ENCODE results near the gene GK.
"Not testable (repeated sequence)": the region's sequence is repeated elsewhere in the genome, so short reads cannot be mapped to it uniquely, and the experiment has no call there.

The GK gene

DNA sequence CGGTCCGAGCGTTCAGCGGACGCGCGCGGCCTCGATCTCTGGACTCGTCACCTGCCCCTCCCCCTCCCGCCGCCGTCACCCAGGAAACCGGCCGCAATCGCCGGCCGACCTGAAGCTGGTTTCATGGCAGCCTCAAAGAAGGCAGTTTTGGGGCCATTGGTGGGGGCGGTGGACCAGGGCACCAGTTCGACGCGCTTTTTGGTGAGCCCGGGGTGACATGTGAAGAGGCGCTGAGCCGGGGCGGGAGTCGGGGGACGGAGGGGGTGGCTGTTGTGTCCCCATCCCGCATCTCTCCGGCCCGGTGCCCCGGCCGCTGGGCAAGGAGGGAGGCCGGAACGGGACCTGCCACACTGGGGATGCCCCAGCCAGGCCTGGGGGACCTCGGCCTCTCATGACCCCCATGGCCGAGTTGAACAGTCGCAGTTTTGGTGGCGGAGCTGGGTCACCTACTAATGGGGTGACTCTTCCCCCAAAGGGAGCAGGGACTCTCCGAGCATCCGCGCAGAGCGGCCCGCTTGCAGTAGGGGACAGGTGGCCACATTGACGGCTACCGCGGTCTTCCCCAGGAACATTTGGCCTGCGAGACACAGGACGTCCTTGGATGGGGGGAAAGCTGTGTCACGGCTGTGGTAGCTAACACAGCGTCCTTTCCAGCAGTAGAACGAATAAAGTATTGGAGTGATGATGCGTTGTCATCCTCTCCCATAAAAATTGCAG lies at the start of gene GK:
Gene GK, plus strand, starts transcription at position 9 of the 717 bp plus-strand sequence. Its CDS starts 115 bp downstream, at position 124.
- DNase-seq = no peak

DNA sequence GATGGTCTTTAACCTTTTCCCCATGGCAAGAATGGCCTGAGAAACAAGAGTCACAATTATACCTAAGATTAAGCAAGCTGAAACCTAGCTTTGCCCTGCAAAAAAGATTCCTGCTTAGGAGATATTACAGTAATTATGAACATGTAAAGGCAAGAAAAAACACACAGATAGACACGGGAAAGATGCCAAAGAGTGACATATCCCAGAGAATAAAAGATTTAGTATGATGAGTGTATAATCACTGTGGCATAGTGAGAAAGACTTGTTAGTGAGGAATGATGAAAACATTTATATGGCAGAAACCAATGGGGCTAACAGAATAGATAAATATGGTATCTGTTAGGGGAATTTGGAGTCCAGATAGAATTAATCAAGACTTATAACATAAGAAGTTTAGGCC lies 46.1 kb upstream of the GK start:
- no peak for DNase-seq

DNA sequence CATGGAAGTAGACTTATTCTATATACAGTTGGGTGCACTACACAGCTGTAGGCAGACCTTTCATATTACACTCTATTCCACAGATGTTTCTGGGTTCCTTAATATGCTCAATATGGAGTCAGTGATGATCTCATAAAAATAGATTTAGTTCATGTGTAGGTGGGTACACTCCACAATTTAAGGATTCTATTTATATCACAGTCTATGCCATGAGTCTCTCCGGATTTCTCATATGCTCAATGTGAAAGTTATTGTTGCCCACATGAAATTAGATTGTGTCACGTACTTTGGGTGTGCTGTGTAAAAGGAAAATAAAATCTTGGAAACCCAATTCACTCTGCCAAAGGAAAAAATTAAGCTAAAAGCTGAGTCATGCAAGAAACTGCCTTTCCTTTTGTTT lies 43.2 kb upstream of the GK start:
- no peak for DNase-seq

DNA sequence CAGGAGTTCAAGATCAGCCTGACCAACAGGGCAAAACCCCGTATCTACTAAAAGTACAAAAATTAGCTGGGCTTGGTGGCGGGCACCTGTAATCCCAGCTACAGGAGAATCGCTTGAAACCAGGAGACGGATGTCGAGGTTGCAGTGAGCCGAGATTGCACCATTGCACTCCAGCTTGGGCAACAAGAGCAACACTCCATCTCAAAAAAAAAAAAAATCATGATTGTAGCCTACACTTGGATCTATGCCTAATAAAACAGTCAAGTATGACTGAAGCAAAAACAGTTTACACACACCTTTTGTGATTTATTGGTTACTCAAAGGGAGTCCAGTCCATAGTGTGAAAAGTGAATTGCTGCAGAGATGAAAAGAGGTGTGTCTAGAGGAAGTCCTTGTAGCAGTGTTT lies 41.0 kb upstream of the GK start:
- peak; percentile 46 for DNase-seq

DNA sequence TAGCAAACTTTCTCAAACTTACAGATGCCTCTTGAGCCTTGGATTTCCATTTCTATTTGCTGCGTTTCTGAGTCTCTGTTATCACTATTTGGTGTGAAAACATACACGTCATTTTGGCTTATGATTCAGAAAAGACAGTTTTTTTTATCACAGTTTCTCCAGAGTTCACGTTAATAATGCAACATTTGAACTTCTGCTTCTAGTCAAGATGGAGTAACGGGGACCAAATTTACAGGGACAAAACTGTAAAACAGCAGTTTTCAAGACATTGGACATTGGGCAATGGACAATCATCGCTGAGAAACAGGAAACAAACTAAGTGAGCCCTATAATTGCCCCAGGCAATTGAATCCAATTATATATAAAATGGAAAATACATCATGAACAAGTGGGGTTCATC lies 39.5 kb upstream of the GK start:
- DNase-seq = no peak

DNA sequence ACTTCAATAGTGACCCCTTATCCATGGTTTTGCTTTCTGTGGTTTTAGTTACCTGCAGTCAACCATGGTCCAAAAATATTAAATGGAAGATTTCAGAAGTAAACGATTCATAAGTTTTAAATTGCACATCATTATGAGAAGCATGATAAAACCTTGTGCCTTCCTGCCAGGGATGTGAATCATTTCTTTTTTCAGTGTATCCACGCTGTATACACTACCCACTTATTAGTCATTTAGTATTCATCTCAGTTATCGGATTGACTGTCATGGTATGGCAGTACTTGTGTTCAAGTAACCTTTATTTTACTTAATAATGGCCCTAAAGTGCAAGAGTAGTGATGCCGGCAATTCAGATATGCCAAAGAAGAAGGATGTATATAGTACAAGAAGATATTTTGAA lies 38.0 kb upstream of the GK start:
- no peak for DNase-seq

DNA sequence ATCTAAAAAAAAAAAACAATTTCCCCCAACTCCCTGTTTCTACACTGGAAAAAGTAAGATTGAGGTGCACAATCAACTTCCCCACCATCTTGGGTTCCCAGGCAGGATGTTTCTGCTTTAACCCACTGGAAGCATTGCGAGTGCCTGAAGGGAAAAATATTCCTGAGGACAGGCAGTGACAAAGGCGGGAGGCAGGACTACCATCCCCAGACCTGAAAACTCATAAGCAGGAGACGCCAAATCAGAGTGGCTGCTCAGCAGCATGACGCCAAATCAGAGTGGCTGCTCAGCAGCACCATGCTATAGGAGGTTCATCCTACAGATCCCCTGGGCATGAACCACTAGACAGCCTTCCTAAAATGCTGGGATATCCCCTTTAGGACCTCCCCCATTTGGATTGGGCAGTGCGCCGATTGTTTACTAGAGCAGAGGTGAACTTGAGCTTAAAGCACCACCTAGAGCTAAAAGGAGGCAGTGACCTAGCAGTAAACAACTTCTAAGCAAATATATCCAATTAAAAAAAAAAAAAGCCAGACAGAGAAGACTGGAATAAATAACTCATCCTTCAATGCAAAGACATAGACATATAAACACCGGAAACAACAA lies 35.0 kb upstream of the GK start:
- no peak for DNase-seq

DNA sequence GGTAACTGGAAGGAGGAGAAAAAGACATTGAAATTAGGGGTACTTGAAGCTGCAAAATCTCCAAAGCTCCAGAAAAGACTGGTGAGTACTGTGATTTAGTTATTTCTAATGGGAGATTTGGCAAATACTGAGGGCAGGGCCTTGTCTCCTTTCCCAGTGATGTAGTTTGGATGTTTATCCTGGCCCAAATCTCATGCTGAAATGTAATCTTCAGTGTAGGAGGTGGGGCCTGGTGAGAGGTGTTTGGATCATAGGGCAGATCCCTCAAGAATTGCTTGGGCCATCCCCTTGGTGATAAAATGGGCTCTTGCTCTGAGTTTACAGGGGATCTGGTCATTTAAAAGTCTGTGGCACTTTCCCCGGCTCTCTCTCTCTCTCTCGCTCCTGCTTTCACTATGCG lies 33.1 kb upstream of the GK start:
- no peak for DNase-seq

DNA sequence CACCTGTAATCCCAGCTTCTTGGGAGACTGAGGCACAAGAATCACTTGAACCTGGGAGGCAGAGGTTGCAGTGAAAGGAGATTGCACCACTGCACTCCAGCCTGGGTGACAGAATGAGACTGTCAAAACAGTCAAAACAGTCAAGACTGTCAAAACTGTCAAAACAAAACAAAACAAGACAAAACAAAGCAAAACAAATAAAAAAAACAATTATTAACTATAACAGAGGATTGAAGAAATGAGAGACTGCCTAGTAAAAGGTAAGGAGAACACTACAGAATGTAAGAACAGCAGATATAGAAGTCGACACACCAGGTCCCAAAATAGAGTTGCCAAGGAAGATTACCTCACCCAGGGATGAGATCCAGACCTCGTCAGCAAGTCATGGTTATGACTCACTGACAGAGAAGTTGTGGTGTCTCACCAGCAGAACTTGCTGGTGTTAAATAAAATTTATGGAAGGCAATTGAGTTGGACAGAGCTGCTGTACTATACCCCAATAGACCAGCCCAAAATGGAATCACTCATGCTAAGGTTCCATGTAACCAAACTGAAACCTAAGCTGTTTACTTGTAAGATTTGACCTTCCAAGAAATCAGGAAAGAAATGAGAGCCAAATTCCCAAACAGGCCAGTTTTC lies 32.1 kb upstream of the GK start:
- DNase-seq = no peak

DNA sequence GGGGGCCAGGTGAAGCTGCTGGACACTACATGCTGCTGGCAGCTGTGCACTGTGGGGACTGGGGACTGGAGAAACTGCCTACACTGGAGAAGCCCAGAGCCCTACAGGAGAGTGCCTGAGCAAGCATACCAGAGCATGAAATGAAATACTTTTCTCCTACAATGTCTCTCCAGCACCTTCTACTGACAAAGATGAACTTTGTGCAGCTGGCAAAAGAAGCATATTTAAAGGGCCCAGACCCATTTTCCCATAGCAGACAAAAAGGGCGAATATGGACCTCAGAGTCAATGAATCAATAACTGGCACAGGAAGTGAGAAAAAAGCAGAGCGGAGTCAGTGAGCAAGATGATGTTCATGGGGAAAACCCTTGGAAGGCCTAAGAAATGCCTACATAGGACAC lies 30.9 kb upstream of the GK start:
- DNase-seq = no peak

DNA sequence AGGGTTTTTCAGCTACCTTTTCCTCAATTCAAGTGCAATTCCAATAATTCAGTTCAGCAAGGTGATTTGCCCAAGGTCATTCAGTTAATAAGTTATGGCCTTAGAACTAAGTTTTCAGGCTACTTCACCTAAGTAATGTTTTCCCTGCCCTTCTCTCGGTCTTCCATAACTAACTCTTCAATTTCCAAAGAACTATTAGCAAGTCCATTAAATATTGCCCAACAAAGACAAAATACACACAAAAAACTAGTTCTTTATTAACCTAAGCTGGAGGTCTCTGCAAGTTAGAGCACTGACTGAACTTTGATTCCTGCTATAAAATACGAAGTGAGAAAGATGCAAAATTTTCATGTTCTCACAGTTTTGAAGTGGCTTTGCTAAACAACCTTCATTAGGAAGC lies 26.8 kb upstream of the GK start:
- DNase-seq = no peak

DNA sequence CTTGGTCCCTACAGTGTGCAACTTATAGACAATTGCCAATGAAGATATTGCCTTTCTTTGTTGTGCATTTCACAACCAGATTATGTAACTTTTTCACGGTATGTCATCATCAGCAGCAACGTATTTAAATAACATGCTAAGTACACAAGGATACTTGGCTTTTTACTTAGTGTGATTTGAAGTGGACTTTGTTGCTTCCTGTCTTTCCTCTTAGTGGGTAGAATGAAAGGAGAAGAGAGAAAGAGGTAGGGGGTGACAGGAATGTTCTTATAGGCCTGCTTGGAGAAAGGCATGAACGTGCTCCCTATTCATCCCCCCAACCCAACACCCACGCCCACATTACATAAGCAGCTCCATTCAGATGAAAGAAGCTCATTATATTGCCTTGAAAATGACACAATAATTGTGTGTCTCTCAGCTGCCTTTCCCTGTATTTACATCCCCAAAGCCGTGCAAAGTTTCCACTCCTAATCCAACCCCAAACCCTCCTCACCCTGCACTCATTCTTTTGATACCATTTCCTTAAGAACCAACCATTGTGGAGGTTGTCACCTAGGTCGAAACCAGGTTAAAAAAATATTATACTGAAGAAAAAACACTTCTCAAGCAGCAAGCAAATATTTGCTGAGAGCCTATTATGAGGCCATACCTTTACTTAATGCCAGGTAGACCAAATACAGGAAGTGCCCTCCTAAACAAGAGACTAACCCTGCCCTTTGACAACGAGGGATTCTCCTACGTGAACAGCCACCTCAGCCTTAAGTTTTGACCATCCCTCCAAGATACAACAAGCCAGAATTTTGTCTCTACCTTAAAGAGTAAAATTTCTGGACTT lies 25.2 kb upstream of the GK start:
- DNase-seq = no peak

DNA sequence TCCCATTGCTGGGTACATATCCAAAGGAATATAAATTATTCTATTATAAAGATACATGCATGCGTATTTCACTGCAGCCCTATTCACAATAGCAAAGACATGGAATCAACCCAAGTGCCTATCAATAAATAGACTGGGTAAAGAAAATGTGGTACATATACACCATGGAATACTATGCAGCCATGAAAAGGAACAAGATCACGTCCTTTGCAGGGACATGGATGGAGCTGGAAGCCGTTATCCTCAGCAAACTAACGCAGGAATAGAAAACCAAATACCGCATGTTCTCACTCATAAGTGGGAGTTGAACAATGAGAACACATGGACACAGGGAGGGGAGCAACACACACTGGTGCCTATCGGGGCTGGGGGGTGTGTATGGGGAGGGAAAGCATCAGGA lies 19.2 kb upstream of the GK start:
- not testable (repeated sequence) for DNase-seq

DNA sequence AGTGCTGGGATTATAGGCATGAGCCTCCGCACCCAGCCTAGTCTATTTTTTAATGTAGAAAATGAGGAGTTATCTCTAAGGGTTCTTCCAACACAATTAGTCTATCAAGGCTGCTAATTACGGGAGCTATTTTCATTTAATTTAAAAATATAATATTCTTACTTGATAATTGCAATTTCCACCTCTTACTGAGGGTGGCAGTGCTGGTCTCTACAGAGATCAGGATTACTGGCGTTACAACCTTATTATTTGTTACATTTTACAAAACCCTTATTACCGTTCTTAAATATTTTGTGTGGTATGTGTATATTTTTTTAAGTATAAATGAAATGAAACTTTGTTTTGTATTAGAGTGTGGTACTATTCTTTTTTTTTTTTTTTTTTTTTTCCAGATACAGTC lies 17.6 kb upstream of the GK start:
- no peak for DNase-seq

DNA sequence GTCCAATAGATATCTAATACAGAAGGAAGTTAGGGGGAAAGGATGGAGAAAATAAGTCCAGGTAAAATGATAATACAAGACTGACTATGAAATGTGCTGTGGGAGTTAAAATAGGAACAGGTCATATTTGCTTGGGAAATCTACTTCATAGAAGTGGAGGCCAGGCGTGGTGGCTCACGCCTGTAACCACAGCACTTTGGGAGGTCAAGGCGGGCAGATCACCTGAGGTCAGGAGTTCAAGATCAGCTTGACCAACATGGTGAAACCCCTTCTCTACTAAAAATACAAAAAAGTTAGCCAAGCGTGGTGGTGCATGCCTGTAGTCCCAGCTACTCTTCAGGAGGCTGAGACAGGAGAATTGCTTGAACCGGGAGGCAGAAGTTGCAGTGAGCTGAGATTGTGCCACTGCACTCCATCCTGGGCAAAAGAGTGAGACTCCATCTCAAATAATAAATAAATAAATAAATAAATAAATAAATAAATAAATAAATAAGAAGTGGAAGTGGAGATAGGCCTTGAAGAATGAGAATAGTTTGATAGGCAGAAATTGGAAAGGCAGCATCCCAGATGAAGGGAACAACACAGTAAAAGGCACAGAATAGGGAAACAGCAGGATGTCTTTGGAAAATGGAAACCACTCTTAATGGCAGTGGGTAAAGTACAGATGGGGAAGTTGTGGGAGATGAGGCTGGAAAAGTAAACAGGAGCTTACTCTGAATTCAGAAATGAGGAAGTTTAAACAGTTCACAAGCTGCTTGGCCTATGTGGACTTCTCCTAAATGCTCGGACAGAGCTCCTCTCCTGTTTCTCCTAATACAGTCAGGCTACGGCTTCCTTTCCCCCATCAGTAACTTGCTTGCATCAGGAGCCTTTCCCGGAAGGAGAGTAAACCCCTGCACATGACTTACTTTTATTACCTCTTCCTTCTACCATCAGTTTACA lies 15.1 kb upstream of the GK start:
- DNase-seq = no peak

DNA sequence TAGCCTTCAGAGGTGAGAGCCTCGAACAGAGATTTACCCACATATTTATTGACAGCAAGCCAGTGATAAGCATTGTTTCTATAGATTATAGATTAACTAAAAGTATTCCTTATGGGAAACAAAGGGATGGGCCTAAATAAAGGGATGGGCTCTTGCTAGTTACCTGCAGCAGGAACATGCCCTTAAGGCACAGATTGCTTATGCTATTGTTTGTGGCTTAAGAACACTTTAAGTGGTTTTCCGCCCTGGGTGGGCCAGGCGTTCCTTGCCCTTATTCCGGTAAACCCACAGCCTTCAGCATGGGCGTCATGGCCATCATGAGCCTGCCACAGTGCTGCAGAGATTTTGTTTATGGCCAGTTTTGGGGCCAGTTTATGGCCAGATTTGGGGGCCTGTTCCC lies 13.5 kb upstream of the GK start:
- not testable (repeated sequence) for DNase-seq

DNA sequence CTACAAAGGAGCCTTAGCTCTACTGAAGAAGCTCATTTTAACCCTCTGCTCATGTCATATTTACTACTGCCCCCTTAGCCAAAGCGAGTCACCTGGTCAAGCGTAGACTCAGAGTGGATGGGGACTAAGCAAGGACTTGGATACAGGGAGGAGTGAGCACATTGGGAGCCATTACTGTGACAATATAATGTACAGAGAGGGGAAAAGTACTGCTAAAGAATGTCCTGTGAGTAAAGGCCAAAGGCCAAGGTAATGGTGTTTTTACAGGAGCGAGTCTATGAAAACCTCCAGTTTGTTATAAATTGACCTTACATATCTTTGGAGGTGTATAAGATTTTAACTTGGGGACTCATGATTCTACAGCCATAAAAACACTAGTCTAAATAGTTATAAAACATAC lies 10.6 kb upstream of the GK start:
- DNase-seq = no peak

DNA sequence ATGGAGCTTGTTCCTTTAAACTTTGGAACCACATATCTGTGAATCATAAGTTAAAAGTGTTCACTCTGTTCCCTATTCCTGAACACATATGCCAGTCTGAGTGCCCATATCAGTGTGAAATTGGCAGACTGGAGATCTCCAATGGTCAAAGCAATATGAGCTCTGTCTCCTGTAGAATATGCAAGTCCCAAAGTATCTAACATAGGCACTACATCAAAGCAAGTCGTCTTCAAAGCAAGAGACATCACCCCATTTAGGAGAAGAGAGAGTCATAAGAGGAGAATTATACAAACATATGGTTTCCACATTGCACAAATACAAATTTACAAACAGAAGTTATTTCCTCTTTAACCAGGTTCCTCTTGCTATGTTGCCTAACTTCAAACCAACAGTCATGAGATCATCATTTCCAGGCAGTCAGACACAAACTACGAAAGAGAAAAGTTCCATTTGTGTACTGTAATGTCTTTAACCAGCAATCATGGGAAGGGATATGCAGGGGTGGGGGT lies 9.9 kb upstream of the GK start:
- DNase-seq = no peak

DNA sequence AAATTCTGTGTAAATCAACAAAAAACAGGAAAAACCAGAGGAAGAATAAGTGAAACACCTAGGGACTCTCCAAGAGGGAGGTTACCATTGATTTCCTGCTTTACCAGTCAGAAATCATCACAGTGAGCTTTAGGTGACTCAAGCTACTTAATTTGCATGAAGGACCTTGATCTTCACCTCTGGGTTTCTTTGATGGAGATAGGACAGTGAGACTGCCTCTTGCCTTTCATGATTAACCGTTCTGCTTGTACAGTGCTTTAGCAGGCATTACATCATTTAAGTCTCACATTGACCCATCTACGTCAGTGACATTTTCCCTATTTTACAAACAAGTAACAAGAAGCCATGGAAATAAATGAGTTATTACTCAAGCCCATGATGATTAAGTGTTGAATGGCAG lies 3.4 kb upstream of the GK start:
- no peak for DNase-seq

DNA sequence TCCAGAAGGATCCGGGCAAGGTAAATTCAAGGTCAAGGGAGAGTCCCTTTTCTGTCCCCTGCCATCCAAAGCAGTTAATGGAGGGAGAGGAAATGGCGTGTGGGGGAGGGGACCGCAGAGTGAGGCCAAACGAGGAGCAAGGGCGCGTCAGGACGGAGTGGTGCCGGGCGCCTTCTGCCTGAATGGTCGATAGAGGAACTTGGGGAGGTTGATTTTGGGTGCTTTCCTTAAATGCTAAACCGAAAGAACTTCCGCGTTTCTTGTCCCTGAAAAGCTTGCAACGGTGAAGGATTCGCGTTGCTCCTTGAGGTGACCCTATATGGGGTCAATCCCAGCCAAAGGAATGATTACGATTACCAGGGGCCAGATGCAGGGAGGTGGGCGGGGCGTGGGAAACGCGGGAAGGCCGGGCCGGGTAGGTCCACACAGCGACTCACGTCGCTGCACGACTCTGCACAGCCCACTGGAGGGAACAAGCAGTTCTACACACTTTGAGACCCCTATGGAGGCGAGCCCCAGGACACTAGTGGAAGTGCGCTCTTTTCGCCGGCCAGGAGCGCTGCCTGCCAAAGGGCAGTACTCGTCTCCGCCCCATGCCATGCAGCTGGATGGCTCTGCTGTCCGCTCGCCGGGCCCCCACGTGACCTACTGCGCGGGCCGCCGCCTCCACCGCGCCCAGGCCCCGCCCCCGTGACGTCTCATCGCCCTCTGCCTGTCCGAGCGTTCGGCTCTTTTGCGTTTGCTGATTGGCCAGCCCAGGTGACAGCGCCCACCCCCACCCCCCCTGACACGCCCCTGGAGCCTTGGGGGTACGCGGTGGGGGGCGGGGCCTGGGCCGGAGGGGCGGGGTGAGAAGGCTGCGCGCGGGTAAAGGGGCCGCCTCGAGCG lies 452 bp upstream of the GK start:
- peak; percentile 86 for DNase-seq

DNA sequence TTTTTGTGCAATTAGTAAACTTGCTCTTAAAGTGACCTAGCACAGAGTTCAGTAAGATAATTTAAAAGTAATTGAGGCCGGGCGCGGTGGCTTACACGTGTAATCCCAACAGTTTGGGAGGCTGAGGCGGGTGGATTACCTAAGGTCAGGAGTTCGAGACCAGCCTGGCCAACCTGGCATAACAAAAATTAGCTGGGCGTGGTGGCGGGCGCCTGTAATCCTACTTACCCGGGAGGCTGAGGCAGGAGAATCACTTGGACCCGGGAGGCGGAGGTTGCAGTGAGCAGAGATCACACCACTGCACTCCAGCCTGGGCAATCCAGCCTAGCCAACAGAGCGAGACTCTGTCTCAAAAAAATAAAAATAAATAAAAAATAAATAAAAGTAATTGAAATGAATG lies 1.2 kb downstream of the GK start:
- DNase-seq = not testable (repeated sequence)
